Measurements from ENCODE around the gene SLC6A12. TPM values are rescaled to one million over a fixed set of nuclear protein-coding genes. Genes with fewer than 3 reads are reported as not detected.

Gene SLC6A12
- total RNA-seq, 1 donor from 2014 or later: not detected

Other genes starting within 250 kb of the SLC6A12 start
- gene IQSEC3, start 147.4 kb downstream of the SLC6A12 start, total RNA-seq (ENCODE audit: insufficient read depth, low replicate concordance): 7.7 TPM
- gene SLC6A13, start 48.7 kb upstream of the SLC6A12 start, total RNA-seq (ENCODE audit: insufficient read depth, low replicate concordance): 11.1 TPM
- gene KDM5A, start 175.2 kb upstream of the SLC6A12 start, total RNA-seq (ENCODE audit: insufficient read depth, low replicate concordance): 41.9 TPM
- gene CCDC77, start 187.5 kb upstream of the SLC6A12 start, total RNA-seq (ENCODE audit: insufficient read depth, low replicate concordance): 4.6 TPM
- gene B4GALNT3, start 245.8 kb upstream of the SLC6A12 start, total RNA-seq (ENCODE audit: insufficient read depth, low replicate concordance): 6.7 TPM

All from umbilical cord (tissue), 1 donor.